SK-N-SH treated with all-trans-retinoic acid at 6 μM for 48 hours (cell line): Measurements from ENCODE around the gene PMPCA.

Source experiments
- ATAC-seq: fragments of 200-7000 bp; cut with Tn5 transposase; 3 replicates; pipeline ENCODE4 v1.9.1; 2020; ENCODE audit warnings: mild to moderate bottlenecking, moderate library complexity
- ARNTL ChIP-seq: fragments of 450-650 bp; formaldehyde crosslinking; IDR thresholded peaks from 2 replicates; pipeline ENCODE4 v1.5.0; 2020; ENCODE audit warnings: low read depth, mild to moderate bottlenecking, moderate library complexity, borderline replicate concordance
- BACH2 ChIP-seq: fragments of 250-450 bp; sonication (Bioruptor Pico); IDR thresholded peaks from 2 replicates; pipeline ENCODE4 v1.9.0; 2021; ENCODE audit warnings: mild to moderate bottlenecking, borderline replicate concordance
- CSDC2 ChIP-seq: fragments of 250-450 bp; sonication (Bioruptor Pico); IDR thresholded peaks from 2 replicates; pipeline ENCODE4 v1.5.0; 2020; ENCODE audit warnings: mild to moderate bottlenecking, moderate library complexity
- CSRNP3 ChIP-seq: fragments of 250-450 bp; sonication (Bioruptor Pico); IDR thresholded peaks from 2 replicates; pipeline ENCODE4 v1.5.1; 2021; ENCODE audit warnings: mild to moderate bottlenecking, moderate library complexity
- ESRRG ChIP-seq: fragments of 250-450 bp; sonication (Bioruptor Pico); IDR thresholded peaks from 2 replicates; pipeline ENCODE4 v1.6.1; 2021; ENCODE audit warnings: mild to moderate bottlenecking
- GLIS3 ChIP-seq: fragments of 250-450 bp; sonication (Bioruptor Pico); IDR thresholded peaks from 2 replicates; pipeline ENCODE4 v1.5.0; 2020; ENCODE audit warnings: mild to moderate bottlenecking, moderate library complexity
- ISL1 ChIP-seq: fragments of 250-450 bp; sonication (Bioruptor Pico); IDR thresholded peaks from 2 replicates; pipeline ENCODE4 v2.1.2; 2022; ENCODE audit warnings: mild to moderate bottlenecking, moderate library complexity
- OSR1 ChIP-seq: fragments of 250-450 bp; sonication (Bioruptor Pico); IDR thresholded peaks from 2 replicates; pipeline ENCODE4 v1.8.0; 2022; ENCODE audit warnings: moderate library complexity, mild to moderate bottlenecking, inconsistent platforms
- PATZ1 ChIP-seq: fragments of 250-450 bp; sonication (Bioruptor Pico); IDR thresholded peaks from 2 replicates; pipeline ENCODE4 v1.8.0; 2020; ENCODE audit warnings: mild to moderate bottlenecking, moderate library complexity, borderline replicate concordance
- POU6F1 ChIP-seq: fragments of 250-450 bp; sonication (Bioruptor Pico); IDR thresholded peaks from 2 replicates; pipeline ENCODE4 v1.8.0; 2021; ENCODE audit warnings: low read depth, mild to moderate bottlenecking, moderate library complexity, borderline replicate concordance
- PPARA ChIP-seq: fragments of 250-450 bp; sonication (Bioruptor Pico); IDR thresholded peaks from 2 replicates; pipeline ENCODE4 v1.5.0; 2020; ENCODE audit warnings: mild to moderate bottlenecking, borderline replicate concordance
- RARB ChIP-seq: fragments of 250-450 bp; sonication (Bioruptor Pico); IDR thresholded peaks from 2 replicates; pipeline ENCODE4 v1.8.0; 2021; ENCODE audit warnings: mild to moderate bottlenecking, moderate library complexity
- SNAI2 ChIP-seq: fragments of 250-450 bp; sonication (Bioruptor Pico); IDR thresholded peaks from 2 replicates; pipeline ENCODE4 v1.5.0; 2020; ENCODE audit warnings: mild to moderate bottlenecking, moderate library complexity
- TCF4 ChIP-seq: fragments of 250-450 bp; sonication (Bioruptor Pico); IDR thresholded peaks from 2 replicates; pipeline ENCODE4 v1.8.0; 2021; ENCODE audit warnings: mild to moderate bottlenecking, moderate library complexity, borderline replicate concordance
- TOX ChIP-seq: fragments of 250-450 bp; sonication (Bioruptor Pico); IDR thresholded peaks from 2 replicates; pipeline ENCODE4 v1.8.0; 2021; ENCODE audit warnings: mild to moderate bottlenecking, moderate library complexity, borderline replicate concordance
- TSHZ2 ChIP-seq: fragments of 250-450 bp; sonication (Bioruptor Pico); IDR thresholded peaks from 2 replicates; pipeline ENCODE4 v1.5.0; 2020; ENCODE audit warnings: mild to moderate bottlenecking, moderate library complexity
- ZC3H10 ChIP-seq: fragments of 250-450 bp; sonication (Bioruptor Pico); IDR thresholded peaks from 2 replicates; pipeline ENCODE4 v1.5.1; 2021; ENCODE audit warnings: mild to moderate bottlenecking, moderate library complexity
- ZFP30 ChIP-seq: fragments of 450-650 bp; formaldehyde crosslinking; IDR thresholded peaks from 2 replicates; pipeline ENCODE4 v1.5.0; 2022; ENCODE audit warnings: mild to moderate bottlenecking, moderate library complexity
- ZNF565 ChIP-seq: fragments of 450-650 bp; formaldehyde crosslinking; conservative IDR thresholded peaks from 2 replicates; pipeline ENCODE4 v1.5.0; 2020; ENCODE audit warnings: low read depth, mild to moderate bottlenecking, moderate library complexity
- ZNF70 ChIP-seq: fragments of 450-650 bp; formaldehyde crosslinking; IDR thresholded peaks from 2 replicates; pipeline ENCODE4 v1.5.0; 2020; ENCODE audit warnings: mild to moderate bottlenecking, moderate library complexity
- TF ChIP-seq, protein P1 (sequence below): fragments of 250-450 bp; sonication (Bioruptor Pico); IDR thresholded peaks from 2 replicates; pipeline ENCODE4 v1.5.1; 2020; ENCODE audit warnings: low read depth, mild to moderate bottlenecking, moderate library complexity

PMPCA gene

DNA sequence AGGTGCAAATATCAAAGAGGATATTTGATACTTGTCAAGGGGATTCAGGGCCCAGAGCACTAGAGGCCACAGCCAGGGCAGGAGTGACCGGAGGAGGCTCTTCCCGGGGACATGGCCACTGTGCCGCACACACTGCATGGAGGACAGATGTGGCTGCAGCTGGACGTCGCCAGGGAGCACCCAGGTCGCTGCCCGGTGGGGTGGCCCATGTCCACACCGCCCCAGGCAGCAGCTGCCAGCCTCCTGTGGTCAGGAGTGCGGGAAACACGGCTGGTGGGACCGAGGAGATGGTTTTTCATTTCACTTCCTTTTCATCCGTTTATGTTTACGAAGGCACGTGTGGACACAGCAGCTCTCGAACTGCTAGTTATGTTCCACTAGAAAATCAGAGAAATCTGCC lies 57.3 kb downstream of the PMPCA start:
- TF ChIP-seq BACH2 (CRISPR knock-in tag) (no peak), TSHZ2 (CRISPR knock-in tag) (no peak), ISL1 (no peak), PATZ1 (no peak), ZNF70 (CRISPR knock-in tag) (no peak), POU6F1 (CRISPR knock-in tag) (no peak), ZNF565 (no peak), PPARA (no peak), CSDC2 (CRISPR knock-in tag) (no peak), SNAI2 (no peak), RARB (CRISPR knock-in tag) (no peak), CSRNP3 (CRISPR knock-in tag) (no peak), ESRRG (CRISPR knock-in tag) (no peak), GLIS3 (no peak)
- ATAC-seq = no peak

DNA sequence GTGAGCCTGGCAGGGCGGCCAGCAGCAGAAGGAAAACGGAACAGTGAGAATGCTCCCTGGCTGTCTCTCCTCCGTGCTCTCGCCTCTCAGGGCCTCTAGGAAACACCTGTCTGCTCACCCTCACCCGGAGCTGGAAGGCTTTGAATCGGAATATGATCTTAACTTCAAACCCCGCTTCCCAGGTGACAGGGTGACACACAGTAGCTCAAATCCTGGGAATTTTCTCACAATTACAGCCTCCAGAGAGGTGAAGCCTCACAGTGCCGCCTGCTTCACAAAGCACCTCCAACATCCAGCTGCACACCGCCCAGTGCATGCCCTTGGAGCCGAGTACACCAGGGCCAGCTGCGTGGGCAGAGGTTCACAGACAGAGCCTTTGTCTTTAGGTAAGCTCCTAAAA lies 59.9 kb downstream of the PMPCA start:
- TF ChIP-seq SNAI2 = no peak
- TF ChIP-seq TCF4 (CRISPR knock-in tag) = no peak
- TF ChIP-seq PATZ1 = no peak
- TF ChIP-seq TOX (CRISPR knock-in tag) = no peak
- no peak for TF ChIP-seq ZNF565
- TF ChIP-seq ZFP30 (CRISPR knock-in tag) = no peak
- TF ChIP-seq, all 23 proteins: peak for 0
- ATAC-seq = no peak

- ATAC-seq = no peak
- TF ChIP-seq RARB (CRISPR knock-in tag) (no peak), PATZ1 (no peak), TCF4 (CRISPR knock-in tag) (no peak), ZC3H10 (CRISPR knock-in tag) (no peak), PPARA (no peak), TSHZ2 (CRISPR knock-in tag) (no peak), ESRRG (CRISPR knock-in tag) (no peak), OSR1 (no peak), ARNTL (CRISPR knock-in tag) (no peak)
- TF ChIP-seq, protein P1, sequence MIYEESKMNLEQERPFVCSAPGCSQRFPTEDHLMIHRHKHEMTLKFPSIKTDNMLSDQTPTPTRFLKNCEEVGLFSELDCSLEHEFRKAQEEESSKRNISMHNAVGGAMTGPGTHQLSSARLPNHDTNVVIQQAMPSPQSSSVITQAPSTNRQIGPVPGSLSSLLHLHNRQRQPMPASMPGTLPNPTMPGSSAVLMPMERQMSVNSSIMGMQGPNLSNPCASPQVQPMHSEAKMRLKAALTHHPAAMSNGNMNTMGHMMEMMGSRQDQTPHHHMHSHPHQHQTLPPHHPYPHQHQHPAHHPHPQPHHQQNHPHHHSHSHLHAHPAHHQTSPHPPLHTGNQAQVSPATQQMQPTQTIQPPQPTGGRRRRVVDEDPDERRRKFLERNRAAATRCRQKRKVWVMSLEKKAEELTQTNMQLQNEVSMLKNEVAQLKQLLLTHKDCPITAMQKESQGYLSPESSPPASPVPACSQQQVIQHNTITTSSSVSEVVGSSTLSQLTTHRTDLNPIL (CRISPR knock-in tag) = no peak
Measured at GRCh38 chr9:136470792-136471469, 60.5 kb downstream of the PMPCA start.
